Activated T-cell treated with anti-CD3 and anti-CD28 coated beads, Interleukin-2, amount 50 U/mL, for 4 hours (primary cell): ENCODE measurements around the gene DPP10. TPM values are rescaled to one million over a fixed set of nuclear protein-coding genes. Genes with fewer than 3 reads are reported as not detected.
"Not testable (repeated sequence)": the region's sequence is repeated elsewhere in the genome, so short reads cannot be mapped to it uniquely, and the experiment has no call there.

Source experiments
- ATAC-seq, 2 donors: fragments of 200-7000 bp; cut with Tn5 transposase; one replicate each; pipeline ENCODE4 v1.10.0; 2021
- DNase-seq: peaks from one replicate; pipeline ENCODE4 v3.0.0-alpha.2; 2020
- H3K27me3 Mint-ChIP-seq: one replicate; pipeline ENCODE4 v1.8.0; 2021; ENCODE audit warnings: low read depth, mixed read lengths
- H3K36me3 Mint-ChIP-seq: one replicate; pipeline ENCODE4 v1.8.0; 2022; ENCODE audit warnings: mixed read lengths; ENCODE audit not compliant: insufficient read depth
- H3K4me1 Mint-ChIP-seq: one replicate; pipeline ENCODE4 v1.8.0; 2021; ENCODE audit warnings: low read depth, mixed read lengths
- H3K4me3 Mint-ChIP-seq: one replicate; pipeline ENCODE4 v1.8.0; 2021; ENCODE audit warnings: mild to moderate bottlenecking, moderate library complexity, mixed read lengths
- H3K9me3 Mint-ChIP-seq: one replicate; pipeline ENCODE4 v1.8.0; 2021; ENCODE audit warnings: mixed read lengths
- total RNA-seq, 3 donors: library from RNA; stranded (reverse); gene quantifications; one replicate each; pipeline ENCODE4 v1.2.1, GENCODE V29; 2021

Gene DPP10
- total RNA-seq, 3 donors from 2014 or later, result not detected

- H3K36me3 Mint-ChIP-seq, result no peaks in the 10 kb centered on the region
- no peaks in the 10 kb centered on the region for H3K4me1 Mint-ChIP-seq
- ATAC-seq (no peak), DNase-seq (no peak)
- no peaks in the 10 kb centered on the region for H3K27me3 Mint-ChIP-seq
- peaks cover 21% of the 10 kb centered on the region for H3K9me3 Mint-ChIP-seq
- no peak overlapping the region for H3K4me3 Mint-ChIP-seq
These were observed 483.9 kb downstream of the DPP10 start for GRCh38 chr2:114926303-114926702.

GRCh38 chr2:114929225-114929624, 486.8 kb downstream of the DPP10 start:
- Mint-ChIP-seq H3K9me3 (peaks cover 21% of the 10 kb centered on the region), H3K27me3 (no peaks in the 10 kb centered on the region), H3K4me3 (no peak overlapping the region), H3K4me1 (no peaks in the 10 kb centered on the region), H3K36me3 (no peaks in the 10 kb centered on the region)
- DNase-seq, result no peak
- ATAC-seq, result no peak

- no peak for ATAC-seq
- H3K27me3 Mint-ChIP-seq, result no peaks in the 10 kb centered on the region
- H3K36me3 Mint-ChIP-seq, result no peaks in the 10 kb centered on the region
- H3K4me3 Mint-ChIP-seq, result no peak overlapping the region
- no peaks in the 10 kb centered on the region for H3K4me1 Mint-ChIP-seq
- H3K9me3 Mint-ChIP-seq, result peaks cover 13% of the 10 kb centered on the region
- DNase-seq, result no peak
These were observed 491.3 kb downstream of the DPP10 start for GRCh38 chr2:114933671-114934241.

GRCh38 chr2:114935031-114935430, 492.6 kb downstream of the DPP10 start:
- no peak for ATAC-seq
- no peak for DNase-seq
- Mint-ChIP-seq H3K4me1 (no peaks in the 10 kb centered on the region), H3K27me3 (no peaks in the 10 kb centered on the region), H3K4me3 (no peak overlapping the region), H3K36me3 (no peaks in the 10 kb centered on the region), H3K9me3 (peaks cover 5% of the 10 kb centered on the region)

- H3K36me3 Mint-ChIP-seq, result no peaks in the 10 kb centered on the region
- H3K9me3 Mint-ChIP-seq, result no peaks in the 10 kb centered on the region
- no peaks in the 10 kb centered on the region for H3K4me1 Mint-ChIP-seq
- DNase-seq (no peak), ATAC-seq (no peak)
- no peaks in the 10 kb centered on the region for H3K27me3 Mint-ChIP-seq
- no peak overlapping the region for H3K4me3 Mint-ChIP-seq
These were observed 495.0 kb downstream of the DPP10 start for GRCh38 chr2:114937366-114937930.

GRCh38 chr2:114940785-114941458, 498.5 kb downstream of the DPP10 start:
- Mint-ChIP-seq H3K4me3 (no peak overlapping the region), H3K36me3 (no peaks in the 10 kb centered on the region), H3K9me3 (no peaks in the 10 kb centered on the region), H3K4me1 (no peaks in the 10 kb centered on the region), H3K27me3 (no peaks in the 10 kb centered on the region)
- DNase-seq (no peak), ATAC-seq (no peak)

GRCh38 chr2:114949228-114949804, 506.9 kb downstream of the DPP10 start:
- Mint-ChIP-seq H3K9me3 (peaks cover 3% of the 10 kb centered on the region), H3K27me3 (no peaks in the 10 kb centered on the region)
- ATAC-seq, result no peak

GRCh38 chr2:114960389-114960788, 517.9 kb downstream of the DPP10 start:
- Mint-ChIP-seq H3K9me3 (peaks cover 7% of the 10 kb centered on the region), H3K36me3 (no peaks in the 10 kb centered on the region), H3K4me1 (no peaks in the 10 kb centered on the region), H3K4me3 (no peak overlapping the region), H3K27me3 (no peaks in the 10 kb centered on the region)
- DNase-seq, result no peak
- ATAC-seq, result no peak

More at GRCh38 chr2:114949228-114949804, 506.9 kb downstream of the DPP10 start:
- Mint-ChIP-seq H3K36me3 (no peaks in the 10 kb centered on the region), H3K4me1 (no peaks in the 10 kb centered on the region), H3K4me3 (no peak overlapping the region)
- DNase-seq, result no peak

GRCh38 chr2:114962532-114962931, 520.1 kb downstream of the DPP10 start:
- DNase-seq (no peak), ATAC-seq (no peak)
- H3K4me3 Mint-ChIP-seq, result no peak overlapping the region
- H3K4me1 Mint-ChIP-seq, result no peaks in the 10 kb centered on the region
- no peaks in the 10 kb centered on the region for H3K27me3 Mint-ChIP-seq
- no peaks in the 10 kb centered on the region for H3K36me3 Mint-ChIP-seq
- peaks cover 4% of the 10 kb centered on the region for H3K9me3 Mint-ChIP-seq

GRCh38 chr2:114968748-114969400, 526.4 kb downstream of the DPP10 start:
- DNase-seq (no peak), ATAC-seq (no peak)
- Mint-ChIP-seq H3K27me3 (no peaks in the 10 kb centered on the region), H3K4me1 (no peaks in the 10 kb centered on the region), H3K4me3 (no peak overlapping the region), H3K36me3 (no peaks in the 10 kb centered on the region), H3K9me3 (no peaks in the 10 kb centered on the region)

- H3K9me3 Mint-ChIP-seq, H3K4me1 Mint-ChIP-seq, H3K4me3 Mint-ChIP-seq, H3K36me3 Mint-ChIP-seq, DNase-seq, ATAC-seq, H3K27me3 Mint-ChIP-seq: not testable (repeated sequence)
These were observed 561.9 kb downstream of the DPP10 start for GRCh38 chr2:115004321-115004720.

- H3K4me1 Mint-ChIP-seq, result no peaks in the 10 kb centered on the region
- H3K36me3 Mint-ChIP-seq, result no peaks in the 10 kb centered on the region
- DNase-seq (no peak), ATAC-seq (no peak)
- peaks cover 15% of the 10 kb centered on the region for H3K9me3 Mint-ChIP-seq
- no peaks in the 10 kb centered on the region for H3K27me3 Mint-ChIP-seq
- no peak overlapping the region for H3K4me3 Mint-ChIP-seq
These were observed 569.3 kb downstream of the DPP10 start for GRCh38 chr2:115011721-115012120.

- ATAC-seq, H3K4me1 Mint-ChIP-seq, DNase-seq, H3K27me3 Mint-ChIP-seq, H3K4me3 Mint-ChIP-seq, H3K36me3 Mint-ChIP-seq: not testable (repeated sequence)
- peaks cover 21% of the 10 kb centered on the region for H3K9me3 Mint-ChIP-seq
These were observed 579.6 kb downstream of the DPP10 start for GRCh38 chr2:115022013-115022412.

- DNase-seq, result no peak
- H3K27me3 Mint-ChIP-seq, result no peaks in the 10 kb centered on the region
- ATAC-seq, result no peak
- no peak overlapping the region for H3K4me3 Mint-ChIP-seq
- no peaks in the 10 kb centered on the region for H3K36me3 Mint-ChIP-seq
- no peaks in the 10 kb centered on the region for H3K4me1 Mint-ChIP-seq
- peaks cover 4% of the 10 kb centered on the region for H3K9me3 Mint-ChIP-seq
These were observed 592.4 kb downstream of the DPP10 start for GRCh38 chr2:115034801-115035200.
